ENCODE data around the gene SARS1.
A peak's percentile ranks its signal among the peaks of the same experiment; 100 is the strongest.
"Not testable (repeated sequence)": the region's sequence is repeated elsewhere in the genome, so short reads cannot be mapped to it uniquely, and the experiment has no call there.

The SARS1 gene, protein sequence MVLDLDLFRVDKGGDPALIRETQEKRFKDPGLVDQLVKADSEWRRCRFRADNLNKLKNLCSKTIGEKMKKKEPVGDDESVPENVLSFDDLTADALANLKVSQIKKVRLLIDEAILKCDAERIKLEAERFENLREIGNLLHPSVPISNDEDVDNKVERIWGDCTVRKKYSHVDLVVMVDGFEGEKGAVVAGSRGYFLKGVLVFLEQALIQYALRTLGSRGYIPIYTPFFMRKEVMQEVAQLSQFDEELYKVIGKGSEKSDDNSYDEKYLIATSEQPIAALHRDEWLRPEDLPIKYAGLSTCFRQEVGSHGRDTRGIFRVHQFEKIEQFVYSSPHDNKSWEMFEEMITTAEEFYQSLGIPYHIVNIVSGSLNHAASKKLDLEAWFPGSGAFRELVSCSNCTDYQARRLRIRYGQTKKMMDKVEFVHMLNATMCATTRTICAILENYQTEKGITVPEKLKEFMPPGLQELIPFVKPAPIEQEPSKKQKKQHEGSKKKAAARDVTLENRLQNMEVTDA

DNA sequence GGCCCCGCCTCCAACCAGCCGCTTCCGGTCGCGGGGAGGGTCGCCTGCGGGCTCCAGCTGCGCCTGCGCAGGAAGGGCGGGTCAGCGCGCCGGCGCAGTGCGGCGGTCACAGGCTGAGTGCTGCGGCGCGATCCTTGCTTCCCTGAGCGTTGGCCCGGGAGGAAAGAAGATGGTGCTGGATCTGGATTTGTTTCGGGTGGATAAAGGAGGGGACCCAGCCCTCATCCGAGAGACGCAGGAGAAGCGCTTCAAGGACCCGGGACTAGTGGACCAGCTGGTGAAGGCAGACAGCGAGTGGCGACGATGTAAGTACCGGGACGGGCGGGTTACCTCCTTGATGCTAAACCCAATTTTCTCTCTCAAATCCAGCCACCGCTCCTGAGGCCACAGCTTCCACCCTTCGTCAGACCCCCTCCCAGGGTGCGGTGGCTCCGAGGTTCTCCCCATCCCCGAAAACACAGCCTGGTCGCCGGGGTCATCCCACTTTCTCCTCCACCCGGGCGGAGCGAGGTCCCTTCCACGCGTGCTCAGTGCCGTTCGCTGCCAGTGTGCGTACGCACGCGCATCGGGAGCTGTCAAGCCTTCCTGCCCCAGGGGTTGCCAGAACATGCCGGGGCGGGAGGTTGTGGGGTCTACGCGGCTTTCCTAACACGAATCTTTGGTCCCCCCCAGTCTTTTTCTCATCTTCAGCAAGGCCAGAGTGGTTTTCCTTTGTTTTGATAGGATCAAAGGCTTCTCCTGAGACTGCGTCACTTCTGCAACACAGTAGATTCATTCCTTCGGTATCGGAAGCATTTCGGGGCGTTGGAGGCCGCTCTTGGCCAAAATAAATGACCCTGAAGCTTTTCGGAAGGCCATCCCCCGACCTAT lies at the start of gene SARS1:
SARS1 (plus strand) TSS at position 95 of the 870 bp plus-strand sequence; CDS start at position 170, 75 bp downstream.
- in situ Hi-C loops (cut with MboI; ENCODE audit: low pct_unique_long_range_greater_than_20kb, low sequenced_read_pairs, unreplicated experiment): no loop called here
- peak; percentile 93 for DNase-seq (ENCODE audit: low spot score)
- TF ChIP-seq CTCF (IDR thresholded peaks at IDR 0.05; ENCODE audit: extremely low read depth, insufficient read depth, missing control alignments): no peak

- in situ Hi-C loops (cut with MboI; ENCODE audit: low pct_unique_long_range_greater_than_20kb, low sequenced_read_pairs, unreplicated experiment): no loop called here
- no peak for TF ChIP-seq CTCF (IDR thresholded peaks at IDR 0.05; ENCODE audit: extremely low read depth, insufficient read depth, missing control alignments)
- DNase-seq (ENCODE audit: low spot score): no peak
These were observed 49.2 kb upstream of the SARS1 start for GRCh38 chr1:109164538-109164937.

DNA sequence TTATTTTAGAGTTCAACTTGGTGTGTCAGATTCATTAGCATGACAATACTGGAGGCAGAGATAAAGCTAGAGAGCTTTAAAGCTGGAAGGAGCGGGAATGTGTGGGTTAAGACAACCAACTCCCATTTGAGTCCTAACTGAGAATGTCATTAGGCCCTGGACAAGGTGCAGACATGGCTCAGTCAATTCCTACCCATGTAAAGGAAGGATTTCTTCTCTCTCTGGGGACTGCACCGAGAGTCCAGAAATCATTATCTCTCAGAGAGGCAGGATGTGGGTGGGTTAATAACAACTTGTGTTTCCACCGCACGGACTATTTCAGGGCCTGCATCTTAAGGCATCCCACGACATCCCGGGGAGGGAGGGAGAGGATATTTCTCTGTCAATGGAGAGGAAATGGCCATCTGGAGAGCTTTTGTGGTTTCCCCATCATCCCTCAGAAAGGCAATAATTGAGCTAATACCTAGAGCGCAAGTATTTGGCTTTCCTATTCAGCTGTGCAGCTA lies 46.7 kb upstream of the SARS1 start:
- peak; percentile 40 for DNase-seq (ENCODE audit: low spot score)
- TF ChIP-seq CTCF (IDR thresholded peaks at IDR 0.05; ENCODE audit: extremely low read depth, insufficient read depth, missing control alignments): no peak

GRCh38 chr1:109170035-109170764 lies 43.5 kb upstream of the SARS1 start:
- in situ Hi-C loops (cut with MboI; ENCODE audit: low pct_unique_long_range_greater_than_20kb, low sequenced_read_pairs, unreplicated experiment): no loop called here
- no peak for DNase-seq (ENCODE audit: low spot score)
- TF ChIP-seq CTCF (IDR thresholded peaks at IDR 0.05; ENCODE audit: extremely low read depth, insufficient read depth, missing control alignments): no peak

More for the DNA sequence above, 46.7 kb upstream of the SARS1 start:
- in situ Hi-C loops (cut with MboI; ENCODE audit: low pct_unique_long_range_greater_than_20kb, low sequenced_read_pairs, unreplicated experiment): no loop called here

- in situ Hi-C loops (cut with MboI; ENCODE audit: low pct_unique_long_range_greater_than_20kb, low sequenced_read_pairs, unreplicated experiment): no loop called here
- no peak for TF ChIP-seq CTCF (IDR thresholded peaks at IDR 0.05; ENCODE audit: extremely low read depth, insufficient read depth, missing control alignments)
- DNase-seq (ENCODE audit: low spot score): no peak
These were observed 42.1 kb upstream of the SARS1 start for GRCh38 chr1:109171646-109172045.

GRCh38 chr1:109176349-109176748 lies 37.4 kb upstream of the SARS1 start:
- DNase-seq (ENCODE audit: low spot score); in situ Hi-C loops (cut with MboI; ENCODE audit: low pct_unique_long_range_greater_than_20kb, low sequenced_read_pairs, unreplicated experiment): not testable (repeated sequence)

DNA sequence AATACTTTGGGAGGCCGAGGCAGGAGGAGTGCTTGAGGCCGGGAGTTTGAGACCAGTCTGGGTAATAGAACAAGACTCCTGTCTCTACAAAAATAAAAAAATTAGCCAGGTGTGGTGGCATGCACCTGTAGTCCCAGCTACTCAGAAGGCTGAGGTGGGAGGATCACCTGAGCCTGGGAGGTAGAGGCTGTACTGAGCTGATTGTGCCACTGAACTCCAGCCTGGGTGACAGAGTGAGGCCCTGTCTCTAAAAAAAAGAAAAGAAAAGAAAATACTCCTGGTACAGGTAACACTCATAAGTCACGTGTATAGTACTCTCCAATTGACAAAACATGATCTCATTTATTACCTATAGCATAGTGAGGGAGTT lies 33.0 kb upstream of the SARS1 start:
- in situ Hi-C loops (cut with MboI; ENCODE audit: low pct_unique_long_range_greater_than_20kb, low sequenced_read_pairs, unreplicated experiment); DNase-seq (ENCODE audit: low spot score): not testable (repeated sequence)
